Muscle layer of duodenum (tissue), 2 donors: ENCODE results near the gene SHISA7.
A peak's percentile ranks its signal among the peaks of the same experiment; 100 is the strongest.

Source experiments
- H3K27ac ChIP-seq: one replicate; pipeline ENCODE4 v1.7.0; 2013; ENCODE audit warnings: mild to moderate bottlenecking, low read length
- H3K27me3 ChIP-seq: one replicate; pipeline ENCODE4 v1.7.0; 2013; ENCODE audit warnings: low read depth, mild to moderate bottlenecking, control low read depth, low read length
- H3K36me3 ChIP-seq, 2 donors: one replicate each; pipeline ENCODE4 v1.7.0; 2013; ENCODE audit warnings: low read length in 2 of 2, control low read depth in 1 of 2, mild to moderate bottlenecking in 1 of 2; ENCODE audit not compliant: insufficient read depth in 2 of 2, control insufficient read depth in 1 of 2
- H3K4me1 ChIP-seq, 2 donors: one replicate each; pipeline ENCODE4 v1.7.0; 2013; ENCODE audit warnings: low read length in 2 of 2, mild to moderate bottlenecking in 2 of 2, control low read depth in 1 of 2, moderate library complexity in 1 of 2; ENCODE audit not compliant: insufficient read depth in 2 of 2, control insufficient read depth in 1 of 2
- H3K4me3 ChIP-seq, 2 donors: one replicate each; pipeline ENCODE4 v1.7.0; 2013; ENCODE audit warnings: low read length in 2 of 2, low read depth in 1 of 2, mild to moderate bottlenecking in 1 of 2
- H3K9me3 ChIP-seq, 2 donors: one replicate each; pipeline ENCODE4 v1.7.0; 2013; ENCODE audit warnings: low read length in 2 of 2, control low read depth in 1 of 2, mild to moderate bottlenecking in 1 of 2; ENCODE audit not compliant: control insufficient read depth in 1 of 2
- donor health status: healthy.

SHISA7 gene

DNA sequence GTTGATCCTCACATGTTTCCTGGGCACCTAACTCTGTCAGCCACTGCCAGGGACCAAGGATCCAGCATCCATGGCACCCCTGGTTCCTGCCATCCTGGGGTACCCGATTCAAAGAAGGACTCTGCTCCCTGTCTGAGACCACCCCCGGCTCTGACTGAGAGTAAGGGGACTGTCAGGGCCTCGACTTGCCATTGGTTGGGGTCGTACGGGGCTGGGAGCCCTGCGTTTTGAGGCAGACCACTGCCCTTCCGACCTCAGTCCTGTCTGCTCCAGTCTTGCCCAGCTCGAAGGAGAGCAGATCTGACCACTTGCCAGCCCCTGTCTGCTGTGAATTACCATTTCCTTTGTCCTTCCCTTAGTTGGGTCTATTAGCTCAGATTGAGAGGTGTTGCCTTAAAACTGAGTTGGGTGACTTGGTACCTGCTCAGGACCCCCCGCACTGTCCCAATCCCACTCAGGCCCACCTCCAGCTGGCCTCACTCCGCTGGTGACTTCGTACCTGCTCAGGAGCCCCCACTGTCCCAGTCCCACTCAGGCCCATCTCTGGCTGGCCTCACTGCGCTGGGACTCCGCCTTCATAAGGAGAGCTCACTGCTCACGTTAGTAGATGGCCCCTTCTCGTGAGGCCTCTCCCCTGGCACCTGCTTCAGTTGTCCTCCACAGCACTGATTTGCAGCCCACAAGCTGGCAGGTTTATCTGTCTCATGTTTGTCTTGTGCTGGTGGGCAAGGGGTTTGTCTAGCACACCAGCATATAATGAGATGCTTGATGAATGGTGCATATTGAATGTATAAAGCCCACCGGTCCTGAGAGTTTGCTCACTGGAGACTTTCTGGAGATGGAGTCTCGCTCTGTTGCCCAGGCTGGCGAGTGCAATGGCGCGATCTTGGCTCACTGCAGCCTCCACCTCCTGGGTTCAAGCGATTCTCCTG is 53.4 kb downstream of the SHISA7 start:
- H3K27me3 ChIP-seq, result no peaks in the 10 kb centered on the region
- peaks cover 23 to 33% of the 10 kb centered on the region in 2 donors for H3K36me3 ChIP-seq
- H3K27ac ChIP-seq, result no peak overlapping the region
- no peak overlapping the region for H3K4me3 ChIP-seq
- no peaks in the 10 kb centered on the region for H3K9me3 ChIP-seq
- peaks cover 22 to 36% of the 10 kb centered on the region in 2 donors for H3K4me1 ChIP-seq

DNA sequence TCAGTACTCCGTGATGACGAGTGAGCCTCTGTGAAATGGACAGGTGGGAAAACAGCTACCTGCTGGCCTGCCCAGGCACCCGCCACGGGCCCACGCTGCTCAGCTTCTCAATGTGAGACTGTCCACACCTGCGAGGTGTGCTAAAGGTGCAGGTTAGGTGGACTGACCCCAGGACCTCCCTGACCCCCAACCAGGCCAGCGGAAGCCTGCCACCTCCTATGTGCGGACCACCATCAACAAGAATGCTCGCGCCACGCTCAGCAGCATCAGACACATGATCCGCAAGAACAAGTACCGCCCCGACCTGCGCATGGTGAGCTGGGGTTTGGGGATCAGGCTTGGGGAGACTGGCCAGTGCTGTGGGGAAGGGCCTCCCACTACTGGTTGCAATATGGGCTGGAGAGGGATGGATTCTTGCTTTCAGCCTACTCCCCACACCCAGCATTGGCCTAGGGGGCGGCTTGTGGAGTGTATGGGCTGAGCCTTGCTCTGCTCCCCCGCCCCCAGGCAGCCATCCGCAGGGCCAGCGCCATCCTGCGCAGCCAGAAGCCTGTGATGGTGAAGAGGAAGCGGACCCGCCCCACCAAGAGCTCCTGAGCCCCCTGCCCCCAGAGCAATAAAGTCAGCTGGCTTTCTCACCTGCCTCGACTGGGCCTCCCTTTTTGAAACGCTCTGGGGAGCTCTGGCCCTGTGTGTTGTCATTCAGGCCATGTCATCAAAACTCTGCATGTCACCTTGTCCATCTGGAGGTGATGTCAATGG is 55.2 kb downstream of the SHISA7 start:
- no peak overlapping the region for H3K27ac ChIP-seq
- peak overlapping the region; percentile 92 to 97 for H3K4me3 ChIP-seq
- no peaks in the 10 kb centered on the region for H3K27me3 ChIP-seq
- peaks cover 23 to 33% of the 10 kb centered on the region in 2 donors for H3K36me3 ChIP-seq
- peaks cover 24 to 46% of the 10 kb centered on the region in 2 donors for H3K4me1 ChIP-seq
- H3K9me3 ChIP-seq, result no peaks in the 10 kb centered on the region

DNA sequence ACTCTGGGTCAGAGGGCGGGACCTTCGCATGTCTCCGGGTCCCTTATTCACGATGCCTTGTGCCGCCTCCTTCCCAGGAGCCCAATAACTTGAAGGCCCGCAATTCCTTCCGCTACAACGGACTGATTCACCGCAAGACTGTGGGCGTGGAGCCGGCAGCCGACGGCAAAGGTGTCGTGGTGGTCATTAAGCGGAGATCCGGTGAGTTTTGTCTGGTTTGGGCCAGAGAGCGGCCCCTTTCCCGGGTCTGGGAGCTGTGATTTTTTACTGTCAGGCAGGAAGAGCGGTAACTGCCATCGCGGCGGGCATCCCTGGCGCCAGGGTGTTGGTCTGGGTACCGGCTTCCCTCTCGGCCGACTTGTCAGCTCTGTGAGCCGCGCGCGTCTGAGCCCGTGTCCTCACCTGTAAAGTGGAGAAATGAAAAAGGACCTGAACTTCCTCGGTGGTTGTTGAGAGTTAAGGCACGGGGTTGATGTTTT is 56.6 kb downstream of the SHISA7 start:
- H3K27ac ChIP-seq, result peak overlapping the region; percentile 85

DNA sequence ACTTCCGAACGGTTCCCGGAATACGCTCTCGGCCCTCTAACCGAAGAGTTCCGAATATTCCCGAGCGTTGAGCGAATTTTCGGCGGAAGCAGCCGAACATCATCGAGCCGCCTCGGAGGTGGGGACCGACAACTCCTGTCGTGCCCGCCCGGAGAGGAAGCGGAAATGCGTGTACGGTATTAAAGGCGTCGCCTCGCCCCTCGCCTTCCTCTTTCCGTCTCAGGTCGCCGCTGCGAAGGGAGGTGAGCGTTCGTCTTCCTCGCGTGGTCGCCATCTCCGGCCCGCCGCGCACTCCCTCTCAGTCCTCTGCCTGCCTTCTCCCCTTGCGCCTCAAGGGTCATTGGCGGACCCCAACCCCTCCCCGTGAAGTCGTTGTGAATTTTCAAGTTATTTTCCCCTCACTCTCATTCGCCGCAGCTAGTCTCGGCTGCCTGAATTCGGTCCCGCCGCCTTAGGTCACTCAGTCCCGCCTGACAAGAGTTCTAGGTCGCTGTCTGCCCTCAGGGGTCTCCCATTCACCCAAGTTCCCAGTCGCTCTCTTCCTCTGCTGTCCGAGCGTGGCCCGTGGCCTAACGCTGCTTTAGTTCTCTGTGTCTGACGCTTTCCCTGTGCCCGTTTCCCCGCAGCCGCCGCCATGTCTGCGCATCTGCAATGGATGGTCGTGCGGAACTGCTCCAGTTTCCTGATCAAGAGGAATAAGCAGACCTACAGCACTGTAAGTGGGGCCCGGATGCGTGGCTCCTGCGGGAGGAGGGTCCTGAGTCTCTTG is 57.2 kb downstream of the SHISA7 start, which contains the start of gene RPL28:
Gene RPL28 (plus strand): TSS at position 209 of the 769 bp plus-strand sequence. CDS start 426 bp downstream, at position 635.
- Histone ChIP-seq H3K9me3 (no peaks in the 10 kb centered on the region), H3K36me3 (peaks cover 23 to 33% of the 10 kb centered on the region in 2 donors), H3K4me3 (peak within 1 kb of the TSS; percentile 92 to 97), H3K27ac (peak within 1 kb of the TSS; percentile 99), H3K4me1 (peaks cover 24 to 46% of the 10 kb centered on the region in 2 donors), H3K27me3 (no peaks in the 10 kb centered on the region)

More for the DNA sequence above, 56.6 kb downstream of the SHISA7 start:
- no peaks in the 10 kb centered on the region for H3K9me3 ChIP-seq
- no peaks in the 10 kb centered on the region for H3K27me3 ChIP-seq
- peaks cover 24 to 46% of the 10 kb centered on the region in 2 donors for H3K4me1 ChIP-seq
- H3K4me3 ChIP-seq, result peak overlapping the region; percentile 92 to 97
- peaks cover 23 to 33% of the 10 kb centered on the region in 2 donors for H3K36me3 ChIP-seq

DNA sequence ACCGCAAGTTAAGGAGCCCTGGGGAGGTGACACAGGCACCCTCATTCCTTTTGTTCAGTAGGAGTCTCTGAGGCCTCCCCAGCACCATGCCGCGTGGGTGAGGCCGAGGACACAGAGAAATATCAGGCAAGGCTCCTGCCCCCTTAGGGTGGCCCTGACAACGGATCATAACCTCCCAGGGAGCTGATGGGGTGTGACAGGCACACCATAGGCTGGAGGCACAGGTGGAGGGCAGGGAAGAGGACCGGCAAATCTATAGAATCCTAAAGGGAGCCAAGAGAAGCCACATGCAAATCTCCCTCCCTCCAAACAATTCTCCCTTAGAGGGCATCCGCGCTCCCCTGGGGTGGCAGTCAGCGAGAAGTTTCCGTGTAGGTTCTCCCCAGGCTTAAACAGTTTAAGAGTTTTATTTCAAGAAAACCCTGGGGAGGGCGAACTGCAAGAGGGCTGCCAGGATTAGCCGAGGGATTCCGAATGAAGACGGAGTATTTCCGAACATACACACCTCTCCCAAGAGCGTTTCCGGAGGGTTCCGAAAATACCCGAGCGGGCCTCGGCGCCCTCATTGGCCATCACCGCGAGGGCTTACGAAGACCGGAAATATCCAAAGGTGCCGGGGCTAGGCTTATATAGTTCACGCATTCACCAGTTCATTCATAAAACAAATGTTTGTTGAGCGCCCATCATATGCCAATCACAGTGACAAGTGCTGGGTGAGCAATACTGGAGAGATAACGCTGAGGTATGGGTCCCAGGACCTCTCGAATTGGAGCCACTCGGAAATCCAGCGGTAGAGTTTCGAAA is 58.0 kb downstream of the SHISA7 start:
- no peaks in the 10 kb centered on the region for H3K27me3 ChIP-seq
- peaks cover 18 to 28% of the 10 kb centered on the region in 2 donors for H3K36me3 ChIP-seq
- H3K9me3 ChIP-seq, result no peaks in the 10 kb centered on the region
- peak overlapping the region; percentile 99 for H3K27ac ChIP-seq
- H3K4me1 ChIP-seq, result peaks cover 24 to 46% of the 10 kb centered on the region in 2 donors
- H3K4me3 ChIP-seq, result peak overlapping the region; percentile 92 to 97

DNA sequence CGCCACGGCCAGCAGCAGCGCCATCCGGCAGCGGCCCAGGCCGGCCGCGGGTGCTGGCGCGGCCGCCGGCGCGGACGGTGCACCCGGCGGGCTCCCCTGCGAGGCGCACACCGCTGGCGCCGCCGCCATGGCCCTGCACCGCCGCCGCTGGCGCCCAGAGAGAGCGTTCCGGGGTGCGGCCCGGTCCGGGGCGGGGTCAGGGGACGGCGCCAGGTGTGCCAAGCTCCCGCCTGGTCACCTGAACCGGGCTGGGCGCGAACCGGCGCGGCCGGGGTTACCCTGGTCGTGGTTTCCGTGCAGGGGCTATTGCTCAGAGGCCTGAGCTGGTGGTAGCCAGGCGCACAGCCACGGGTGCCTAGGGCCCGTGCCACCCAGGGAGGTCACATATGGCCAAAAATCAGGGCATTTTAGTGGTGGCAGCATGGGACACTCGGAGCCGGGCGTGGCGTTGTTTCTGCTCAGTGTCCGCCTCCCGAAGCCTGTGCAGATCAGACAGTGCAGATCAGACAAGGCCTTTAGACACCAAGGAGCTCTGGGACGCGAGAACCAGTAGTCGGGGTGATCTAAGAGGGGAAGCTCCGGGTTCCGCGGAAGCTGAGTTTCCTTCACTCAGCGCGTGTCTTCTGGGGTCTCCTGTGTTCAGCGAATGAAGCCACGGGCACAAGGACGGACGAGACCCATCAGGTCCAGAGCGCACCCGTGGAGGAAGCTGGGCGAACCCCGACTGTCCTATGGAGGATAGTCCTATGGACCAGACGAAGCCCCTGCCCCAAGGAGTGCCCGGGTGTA is 58.8 kb downstream of the SHISA7 start, which contains the start of gene TMEM238:
Gene TMEM238 (minus strand): TSS at position 162 of the 789 bp plus-strand sequence. CDS start 33 bp downstream, at position 129.
- Histone ChIP-seq H3K4me3 (peak within 1 kb of the TSS; percentile 92 to 97), H3K36me3 (peaks cover 12 to 20% of the 10 kb centered on the region in 2 donors), H3K27ac (peak within 1 kb of the TSS; percentile 99), H3K4me1 (peaks cover 24 to 39% of the 10 kb centered on the region in 2 donors), H3K9me3 (no peaks in the 10 kb centered on the region), H3K27me3 (no peaks in the 10 kb centered on the region)

DNA sequence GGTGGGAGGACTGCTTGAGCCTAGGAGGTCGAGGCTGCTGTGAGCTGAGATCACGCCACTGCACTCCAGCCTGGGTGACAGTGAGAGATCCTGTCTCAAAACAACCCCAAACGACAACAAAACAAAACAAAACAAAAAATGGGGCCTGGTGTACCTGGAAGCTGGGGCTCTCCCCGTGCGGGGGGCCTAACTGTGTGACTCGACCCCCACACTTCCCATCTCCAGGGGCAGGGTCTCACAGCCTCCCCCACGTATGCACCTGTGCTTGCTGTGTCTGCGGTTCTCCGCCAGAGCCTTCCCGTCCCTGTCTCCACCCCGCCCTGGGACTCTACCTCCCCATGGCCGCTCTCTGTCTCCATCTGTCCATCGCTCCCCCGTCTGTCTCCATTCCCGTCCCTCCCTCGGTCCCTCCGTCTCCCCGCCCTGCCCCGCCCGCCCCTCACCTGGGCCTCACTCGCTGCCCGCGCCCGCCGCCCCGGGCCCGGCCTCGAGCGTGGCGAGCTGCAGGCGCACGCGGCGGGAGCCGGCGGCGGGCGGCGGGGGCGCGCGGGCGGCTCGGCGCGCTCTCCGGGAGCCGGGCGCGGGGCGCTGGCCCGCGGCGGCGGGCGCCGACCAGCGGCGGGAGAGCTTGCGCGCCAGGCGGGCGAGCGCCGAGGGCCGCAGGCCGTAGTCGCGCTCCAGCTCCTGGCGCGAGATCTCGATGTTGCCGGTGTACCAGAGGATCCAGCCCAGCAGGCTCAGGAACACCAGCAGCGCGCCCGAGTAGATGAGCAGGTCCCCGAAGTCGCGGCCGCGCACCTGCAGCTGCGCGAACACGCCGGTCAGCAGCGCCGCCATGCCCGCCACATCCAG is 59.6 kb downstream of the SHISA7 start:
- Histone ChIP-seq H3K4me3 (peak overlapping the region in 1 of 2 donors; percentile 97), H3K27ac (no peak overlapping the region), H3K36me3 (peaks cover 3 to 12% of the 10 kb centered on the region in 2 donors)

DNA sequence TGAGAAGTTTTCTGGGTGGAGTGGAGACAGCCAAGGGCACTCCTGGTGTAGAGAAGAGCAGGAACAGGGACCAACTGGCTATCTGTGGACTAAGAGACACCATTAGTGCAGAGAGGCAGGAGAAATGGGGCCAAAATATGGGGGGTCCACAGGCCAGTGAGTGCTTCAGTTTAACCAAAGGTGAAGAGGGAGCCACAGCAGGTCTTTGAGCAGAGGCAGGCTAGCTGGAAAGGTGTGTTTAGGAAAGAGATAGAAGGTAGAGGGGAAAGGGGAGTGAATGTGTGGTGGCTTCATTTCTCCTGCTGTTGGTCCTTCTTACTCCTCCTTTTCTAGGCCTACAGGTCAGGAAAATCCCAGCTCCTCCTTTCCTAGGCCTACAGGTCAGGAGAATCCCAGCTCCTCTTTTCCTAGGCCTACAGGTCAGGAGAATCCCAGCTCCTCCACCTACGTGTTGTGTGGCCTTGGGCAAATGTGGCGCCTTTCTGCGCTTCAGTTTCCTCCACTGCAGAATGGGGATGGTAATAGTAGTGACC is 60.5 kb downstream of the SHISA7 start:
- no peak overlapping the region for H3K4me3 ChIP-seq
- peaks cover 0 to 3% of the 10 kb centered on the region in 2 donors for H3K36me3 ChIP-seq
- H3K9me3 ChIP-seq, result no peaks in the 10 kb centered on the region
- peaks cover 4% of the 10 kb centered on the region for H3K27me3 ChIP-seq
- H3K4me1 ChIP-seq, result peaks cover 14 to 29% of the 10 kb centered on the region in 2 donors
- H3K27ac ChIP-seq, result no peak overlapping the region

More for the DNA sequence above, 59.6 kb downstream of the SHISA7 start:
- Histone ChIP-seq H3K9me3 (no peaks in the 10 kb centered on the region), H3K27me3 (no peaks in the 10 kb centered on the region), H3K4me1 (peaks cover 21 to 34% of the 10 kb centered on the region in 2 donors)

DNA sequence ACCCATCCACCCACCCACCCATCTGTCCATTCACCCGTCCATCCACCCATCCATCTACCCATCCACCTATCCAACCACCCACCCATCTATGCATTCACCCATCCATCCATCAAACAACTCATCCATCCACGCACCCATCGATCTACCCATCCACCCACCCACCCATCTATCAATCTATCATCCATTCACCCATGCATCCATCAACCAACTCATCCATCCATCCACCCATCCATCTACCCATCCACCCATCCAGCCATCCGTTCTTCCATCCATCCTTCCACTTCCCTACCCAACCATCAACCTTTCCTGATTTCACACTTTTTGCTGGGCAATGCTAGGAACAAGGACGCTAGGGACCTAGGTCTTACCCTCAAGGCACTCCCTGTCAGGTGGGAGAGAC is 61.1 kb downstream of the SHISA7 start:
- H3K4me1 ChIP-seq, result peaks cover 8 to 24% of the 10 kb centered on the region in 2 donors
- no peak overlapping the region for H3K4me3 ChIP-seq
- H3K27me3 ChIP-seq, result peaks cover 6% of the 10 kb centered on the region
- no peaks in the 10 kb centered on the region for H3K9me3 ChIP-seq
- H3K27ac ChIP-seq, result no peak overlapping the region
- peaks cover 0 to 3% of the 10 kb centered on the region in 2 donors for H3K36me3 ChIP-seq
